ENCODE measurements around the gene SLC7A4. TPM values are rescaled to one million over a fixed set of nuclear protein-coding genes. Genes with fewer than 3 reads are reported as not detected.
"Not testable (repeated sequence)": the region's sequence is repeated elsewhere in the genome, so short reads cannot be mapped to it uniquely, and the experiment has no call there.

Gene SLC7A4
- total RNA-seq, 2 experiments from 2014 or later, result 0.16 to 0.53 TPM

- Mint-ChIP-seq H3K4me3 (peak overlapping the region; percentile 72), H3K27me3 (peaks cover 2% of the 10 kb centered on the region), H3K36me3 (no peaks in the 10 kb centered on the region), H3K27ac (peak overlapping the region; percentile 35), H3K9me3 (ENCODE audit: low read depth) (no peaks in the 10 kb centered on the region), H3K4me1 (peaks cover 16% of the 10 kb centered on the region)
- CTCF ChIA-PET, result interaction anchor here (0.9 to 2.1 kb wide), 2 partner anchors 11 kb away, joined by 3 to 10 read pairs; partner anchors contain the start of gene THAP7
- ATAC-seq, result peak; percentile 94
- DNase-seq, result peak; percentile 94
Observed at GRCh38 chr22:21014202-21014725, 18.1 kb downstream of the SLC7A4 start.

GRCh38 chr22:21013657-21014201 lies 18.6 kb downstream of the SLC7A4 start:
- H3K4me3 Mint-ChIP-seq, result peak overlapping the region; percentile 72
- ATAC-seq (no peak), DNase-seq (no peak)
- H3K4me1 Mint-ChIP-seq, result peaks cover 16% of the 10 kb centered on the region
- peaks cover 2% of the 10 kb centered on the region for H3K27me3 Mint-ChIP-seq
- no peaks in the 10 kb centered on the region for H3K9me3 Mint-ChIP-seq (ENCODE audit: low read depth)
- peak overlapping the region; percentile 16 for H3K27ac Mint-ChIP-seq
- no peaks in the 10 kb centered on the region for H3K36me3 Mint-ChIP-seq
- CTCF ChIA-PET, result interaction anchor here (2.1 kb wide), 1 partner anchor 11 kb away, joined by 10 read pairs; the partner anchor contains the start of gene THAP7

DNA sequence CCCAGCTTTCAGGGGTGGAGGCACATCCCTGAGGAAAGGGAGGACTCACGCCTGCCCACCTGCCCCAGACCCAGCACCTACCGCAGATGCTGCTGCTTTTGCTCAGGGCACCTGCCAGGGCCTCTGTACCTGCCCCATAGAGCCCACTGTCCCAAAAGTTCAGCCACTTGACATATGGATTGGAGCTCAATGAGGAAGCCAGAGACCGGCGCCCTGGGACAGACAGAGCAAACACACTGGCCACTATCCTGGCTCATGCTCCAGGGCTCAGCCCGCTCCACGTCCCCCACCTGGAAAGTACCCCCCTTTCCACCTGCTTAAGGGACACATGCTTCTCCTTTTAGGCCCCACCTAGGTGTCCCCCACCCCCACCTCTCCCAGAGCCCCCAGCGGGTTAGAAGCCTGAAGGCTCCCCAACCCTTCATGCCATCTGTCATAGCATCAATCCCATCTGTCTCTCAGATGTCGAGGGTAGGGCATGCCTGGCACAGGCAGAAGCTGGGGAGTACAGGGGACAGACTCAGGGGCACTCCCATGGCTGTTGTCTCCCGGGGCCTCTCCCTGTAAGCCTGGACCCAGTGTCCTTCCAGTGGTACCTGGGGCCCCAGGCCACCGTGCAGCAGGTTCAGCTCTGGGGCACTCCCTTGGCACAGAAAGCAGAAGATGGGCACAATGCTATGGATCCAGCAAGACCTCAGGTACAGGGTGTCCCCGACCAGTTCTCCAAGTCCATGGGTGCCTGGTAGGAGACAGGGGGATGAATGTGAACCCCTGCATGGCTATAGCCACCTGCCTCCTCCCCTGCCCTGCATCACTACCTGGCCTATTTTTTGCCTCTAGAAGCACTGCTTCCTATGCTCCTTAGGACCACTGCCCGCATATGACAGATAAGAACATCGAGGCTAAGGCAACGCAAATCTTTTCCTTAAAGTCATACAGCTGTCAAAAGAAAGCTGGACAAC lies 19.6 kb downstream of the SLC7A4 start:
- Mint-ChIP-seq H3K27ac (no peak overlapping the region), H3K9me3 (ENCODE audit: low read depth) (no peaks in the 10 kb centered on the region), H3K36me3 (no peaks in the 10 kb centered on the region), H3K4me3 (no peak overlapping the region), H3K4me1 (peaks cover 16% of the 10 kb centered on the region), H3K27me3 (peaks cover 2% of the 10 kb centered on the region)
- ATAC-seq, result no peak
- CTCF ChIA-PET, result interaction anchor here (2.1 kb wide), 1 partner anchor 10 kb away, joined by 10 read pairs; the partner anchor contains the start of gene THAP7
- no peak for DNase-seq

DNA sequence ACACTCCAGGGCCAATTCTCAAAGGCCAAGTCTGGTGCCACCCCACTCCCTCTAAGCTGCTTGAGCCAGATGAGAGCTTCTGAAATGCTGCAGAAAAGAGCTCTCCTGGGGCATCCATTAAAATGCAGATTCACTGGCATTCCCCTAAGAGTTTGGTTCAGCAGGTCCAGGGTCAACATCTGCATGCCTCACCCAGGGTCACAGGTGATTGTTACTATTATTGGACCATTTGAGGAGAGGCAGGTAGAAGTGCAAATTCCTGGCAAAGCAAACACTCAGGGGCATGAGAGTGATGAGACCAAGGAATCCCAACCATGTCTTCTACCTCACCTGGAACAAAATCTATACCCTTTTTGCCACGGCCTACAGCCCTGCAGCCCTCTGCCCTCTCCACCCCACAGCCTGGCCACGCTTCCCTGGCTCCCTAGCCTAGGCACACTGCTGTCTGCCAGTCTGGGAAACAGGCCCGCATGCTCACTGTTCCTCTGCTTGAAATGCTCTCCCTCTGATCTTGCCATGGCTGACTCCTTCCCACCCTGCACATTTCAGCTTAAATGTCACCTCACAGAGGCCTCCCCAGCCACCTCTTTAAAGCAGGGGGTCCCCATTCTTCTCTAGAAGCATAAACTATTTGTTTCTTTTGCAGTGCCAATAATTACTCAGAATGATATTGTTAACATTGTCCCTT lies 21.8 kb downstream of the SLC7A4 start:
- DNase-seq, result no peak
- CTCF ChIA-PET, result no interaction called here
- Mint-ChIP-seq H3K4me1 (peaks cover 16% of the 10 kb centered on the region), H3K27me3 (no peaks in the 10 kb centered on the region), H3K4me3 (no peak overlapping the region), H3K27ac (no peak overlapping the region), H3K9me3 (ENCODE audit: low read depth) (no peaks in the 10 kb centered on the region), H3K36me3 (no peaks in the 10 kb centered on the region)
- ATAC-seq, result no peak

GRCh38 chr22:21009638-21010425 lies 22.5 kb downstream of the SLC7A4 start:
- Mint-ChIP-seq H3K27ac (no peak overlapping the region), H3K27me3 (no peaks in the 10 kb centered on the region)
- CTCF ChIA-PET, result interaction anchor here (0.6 kb wide), 1 partner anchor 9 kb away, joined by 3 read pairs; no protein-coding TSS in a partner anchor

DNA sequence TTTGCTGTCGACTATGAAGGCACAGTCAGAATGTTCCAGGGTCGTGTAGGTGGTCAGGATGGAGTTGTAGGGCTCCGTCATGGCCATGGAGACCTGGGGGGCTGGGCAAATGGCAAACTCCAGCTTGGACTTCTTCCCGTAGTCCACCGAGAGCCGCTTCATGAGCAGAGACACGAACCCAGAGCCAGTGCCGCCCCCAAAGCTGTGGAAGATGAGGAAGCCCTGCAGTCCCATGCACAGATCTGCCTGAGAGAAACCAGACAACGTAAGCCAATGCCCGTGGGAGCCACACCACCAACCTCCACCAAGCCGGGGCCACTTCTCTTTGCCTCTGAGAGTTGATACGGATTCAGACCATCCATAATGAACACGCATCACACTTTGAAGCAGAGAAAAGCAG lies 23.2 kb downstream of the SLC7A4 start:
- DNase-seq; H3K27me3 Mint-ChIP-seq; H3K4me1 Mint-ChIP-seq; H3K36me3 Mint-ChIP-seq; H3K27ac Mint-ChIP-seq; H3K4me3 Mint-ChIP-seq; H3K9me3 Mint-ChIP-seq (ENCODE audit: low read depth); ATAC-seq: not testable (repeated sequence)
- CTCF ChIA-PET, result interaction anchor here (0.6 kb wide), 1 partner anchor 8 kb away, joined by 3 read pairs; no protein-coding TSS in a partner anchor

More at GRCh38 chr22:21009638-21010425, 22.5 kb downstream of the SLC7A4 start:
- Mint-ChIP-seq H3K9me3 (ENCODE audit: low read depth) (no peaks in the 10 kb centered on the region), H3K4me3 (no peak overlapping the region), H3K4me1 (peaks cover 11% of the 10 kb centered on the region), H3K36me3 (no peaks in the 10 kb centered on the region)
- ATAC-seq, result no peak
- DNase-seq, result peak; percentile 58

GRCh38 chr22:21003782-21004181 lies 28.6 kb downstream of the SLC7A4 start:
- DNase-seq (no peak), ATAC-seq (no peak)
- Mint-ChIP-seq H3K27me3 (no peaks in the 10 kb centered on the region), H3K4me3 (peak overlapping the region; percentile 96), H3K36me3 (peaks cover 2% of the 10 kb centered on the region), H3K4me1 (peaks cover 28% of the 10 kb centered on the region), H3K27ac (peak overlapping the region; percentile 97), H3K9me3 (ENCODE audit: low read depth) (no peaks in the 10 kb centered on the region)
- CTCF ChIA-PET, result interaction anchor here (2.5 to 3.3 kb wide), 2 partner anchors 10 to 15 kb away, joined by 10 to 22 read pairs; no protein-coding TSS in a partner anchor

DNA sequence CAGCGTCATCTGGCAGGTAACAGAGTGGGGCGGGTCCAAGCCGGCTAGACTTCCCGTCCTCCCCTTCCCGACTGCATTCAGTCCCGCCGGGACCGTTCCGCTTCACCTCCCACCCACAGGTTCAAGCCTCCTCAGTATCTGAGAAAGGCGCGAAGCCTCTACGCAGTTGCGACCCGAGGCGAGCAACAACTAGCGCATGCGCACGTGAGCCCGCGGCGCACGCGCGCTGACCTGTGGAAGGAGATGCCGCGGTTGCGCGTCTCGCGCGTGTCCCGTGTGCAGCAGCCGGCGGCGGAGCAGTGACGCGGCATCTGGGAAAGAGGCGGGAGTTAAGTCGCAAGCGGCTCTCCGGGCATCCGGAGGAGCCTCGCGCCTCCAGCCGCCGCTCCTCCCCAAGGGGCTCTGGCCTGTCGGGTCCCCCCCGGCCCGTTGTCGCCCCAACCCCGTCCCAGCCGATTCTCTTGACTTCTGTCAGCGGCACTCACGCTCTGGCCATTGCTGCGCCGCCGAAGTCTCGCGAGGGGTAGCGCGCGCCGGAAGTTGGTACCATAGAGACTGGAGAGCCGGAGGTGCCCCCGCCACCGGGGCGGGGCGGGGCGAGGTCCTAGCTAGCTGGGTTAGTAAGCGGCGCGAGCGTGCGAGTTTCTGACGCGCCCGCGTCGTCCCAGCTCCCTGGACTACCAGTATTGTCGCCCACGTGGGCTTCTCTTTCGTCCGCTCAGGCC lies 30.6 kb downstream of the SLC7A4 start, which contains the start of gene THAP7:
THAP7 (minus strand) TSS at position 518 of the 725 bp plus-strand sequence; CDS start at position 311, 207 bp downstream.
- Mint-ChIP-seq H3K27ac (peak within 1 kb of the TSS; percentile 97), H3K36me3 (peaks cover 2% of the 10 kb centered on the region), H3K4me3 (peak within 1 kb of the TSS; percentile 96), H3K27me3 (no peaks in the 10 kb centered on the region), H3K9me3 (ENCODE audit: low read depth) (no peaks in the 10 kb centered on the region), H3K4me1 (peaks cover 28% of the 10 kb centered on the region)
- DNase-seq (peak; percentile 98), ATAC-seq (peak; percentile 94)
- CTCF ChIA-PET, result interaction anchor here (1.1 to 3.3 kb wide), 6 partner anchors 11 to 101 kb away, joined by 3 to 22 read pairs (median 4); partner anchors contain the start of gene LZTR1

DNA sequence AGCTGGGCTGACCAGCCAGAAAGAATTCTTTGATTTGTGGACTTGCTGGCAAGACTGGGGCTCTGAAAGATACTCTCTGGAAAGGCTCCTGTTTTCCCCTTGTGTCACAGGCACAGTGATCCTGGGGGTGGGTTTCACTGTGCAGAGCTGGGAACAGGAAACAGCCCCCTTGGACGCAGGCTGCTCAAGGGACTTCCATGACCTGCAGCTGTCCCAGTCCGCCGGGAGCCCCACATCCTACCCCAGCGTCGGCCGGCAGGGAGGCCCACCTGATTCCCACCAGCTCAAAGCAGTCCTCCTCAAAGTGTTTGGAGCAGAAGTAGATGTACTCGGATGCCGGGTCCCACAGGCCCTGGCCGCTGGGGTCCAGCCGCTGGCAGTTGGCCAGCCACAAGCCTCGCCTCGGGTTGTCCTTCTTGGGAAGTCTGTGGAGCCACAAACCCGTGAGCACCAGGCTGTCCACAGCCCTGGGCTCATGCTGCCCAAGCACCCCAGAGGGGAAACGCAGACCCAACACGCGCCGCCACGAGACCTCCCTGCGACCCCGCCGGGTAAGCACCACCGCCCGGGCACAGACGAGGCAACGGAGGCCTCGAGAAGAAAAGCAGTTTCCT lies 31.3 kb downstream of the SLC7A4 start:
- Mint-ChIP-seq H3K27ac (peak overlapping the region; percentile 97), H3K27me3 (no peaks in the 10 kb centered on the region), H3K4me3 (peak overlapping the region; percentile 96), H3K9me3 (ENCODE audit: low read depth) (no peaks in the 10 kb centered on the region), H3K4me1 (peaks cover 28% of the 10 kb centered on the region), H3K36me3 (peaks cover 2% of the 10 kb centered on the region)
- CTCF ChIA-PET, result interaction anchor here (0.7 to 1.1 kb wide), 5 partner anchors 8 to 197 kb away, joined by 3 to 5 read pairs (median 4); partner anchors contain the start of gene LZTR1
- ATAC-seq (no peak), DNase-seq (peak; percentile 51)

DNA sequence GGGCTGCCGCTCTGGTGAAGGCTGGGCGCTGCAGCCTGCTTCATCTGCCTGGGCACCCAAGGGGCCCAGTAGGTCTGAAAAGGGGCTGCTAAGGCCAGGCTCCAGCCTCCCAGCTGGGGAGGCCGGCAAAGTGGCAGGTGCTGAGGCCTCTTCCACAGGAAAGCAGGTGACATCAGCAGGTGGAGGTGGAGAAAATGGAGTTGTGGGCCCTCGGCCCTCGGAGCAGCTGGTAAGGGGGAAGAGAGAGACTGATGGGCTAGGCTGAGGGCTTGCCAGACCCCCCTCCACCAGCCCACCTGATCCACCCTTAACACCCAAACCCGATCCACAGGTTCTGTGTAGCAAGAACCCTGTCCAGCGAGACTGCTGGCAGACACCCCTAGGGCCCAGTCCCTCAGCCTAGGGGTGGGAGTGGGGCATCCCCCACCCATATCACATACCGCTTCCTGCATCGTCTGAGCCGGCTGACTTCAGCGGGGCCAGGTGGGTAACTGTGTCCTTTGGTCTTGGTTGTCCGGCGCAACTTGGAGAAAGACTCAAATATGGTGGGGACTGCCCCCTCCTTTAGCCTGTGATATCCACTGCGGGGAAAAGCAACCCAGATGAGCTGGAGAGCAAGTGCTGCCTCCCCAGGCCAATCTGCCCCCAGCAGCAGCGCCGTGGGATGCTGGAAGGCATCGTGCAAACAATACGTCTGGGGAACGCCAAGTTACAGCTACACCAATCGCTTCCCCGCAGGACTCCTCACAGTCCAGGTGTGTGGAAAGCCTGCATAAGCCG lies 32.0 kb downstream of the SLC7A4 start:
- H3K36me3 Mint-ChIP-seq, result peaks cover 2% of the 10 kb centered on the region
- no peaks in the 10 kb centered on the region for H3K27me3 Mint-ChIP-seq
- H3K9me3 Mint-ChIP-seq (ENCODE audit: low read depth), result no peaks in the 10 kb centered on the region
- CTCF ChIA-PET, result interaction anchor here (0.7 to 1.1 kb wide), 5 partner anchors 9 to 197 kb away, joined by 3 to 5 read pairs (median 4); partner anchors contain the start of gene LZTR1
- H3K4me3 Mint-ChIP-seq, result peak overlapping the region; percentile 96
- peaks cover 28% of the 10 kb centered on the region for H3K4me1 Mint-ChIP-seq
- ATAC-seq, result no peak
- H3K27ac Mint-ChIP-seq, result peak overlapping the region; percentile 97
- no peak for DNase-seq
